SK-N-SH treated with all-trans-retinoic acid at 6 μM for 48 hours (cell line): ENCODE results near the gene CASP6.

ENCODE experiments used
- ATAC-seq: fragments of 200-7000 bp; cut with Tn5 transposase; 3 replicates; pipeline ENCODE4 v1.9.1; 2020; ENCODE audit warnings: mild to moderate bottlenecking, moderate library complexity
- ARNTL ChIP-seq: fragments of 450-650 bp; formaldehyde crosslinking; IDR thresholded peaks from 2 replicates; pipeline ENCODE4 v1.5.0; 2020; ENCODE audit warnings: low read depth, mild to moderate bottlenecking, moderate library complexity, borderline replicate concordance
- BACH2 ChIP-seq: fragments of 250-450 bp; sonication (Bioruptor Pico); IDR thresholded peaks from 2 replicates; pipeline ENCODE4 v1.9.0; 2021; ENCODE audit warnings: mild to moderate bottlenecking, borderline replicate concordance
- CREB5 ChIP-seq: fragments of 250-450 bp; sonication (Bioruptor Pico); IDR thresholded peaks from 2 replicates; pipeline ENCODE4 v1.5.1; 2020; ENCODE audit warnings: low read depth, mild to moderate bottlenecking, moderate library complexity
- ESRRG ChIP-seq: fragments of 250-450 bp; sonication (Bioruptor Pico); IDR thresholded peaks from 2 replicates; pipeline ENCODE4 v1.6.1; 2021; ENCODE audit warnings: mild to moderate bottlenecking
- GLIS3 ChIP-seq: fragments of 250-450 bp; sonication (Bioruptor Pico); IDR thresholded peaks from 2 replicates; pipeline ENCODE4 v1.5.0; 2020; ENCODE audit warnings: mild to moderate bottlenecking, moderate library complexity
- ISL1 ChIP-seq: fragments of 250-450 bp; sonication (Bioruptor Pico); IDR thresholded peaks from 2 replicates; pipeline ENCODE4 v2.1.2; 2022; ENCODE audit warnings: mild to moderate bottlenecking, moderate library complexity
- OSR1 ChIP-seq: fragments of 250-450 bp; sonication (Bioruptor Pico); IDR thresholded peaks from 2 replicates; pipeline ENCODE4 v1.8.0; 2022; ENCODE audit warnings: moderate library complexity, mild to moderate bottlenecking, inconsistent platforms
- PATZ1 ChIP-seq: fragments of 250-450 bp; sonication (Bioruptor Pico); IDR thresholded peaks from 2 replicates; pipeline ENCODE4 v1.8.0; 2020; ENCODE audit warnings: mild to moderate bottlenecking, moderate library complexity, borderline replicate concordance
- POU6F1 ChIP-seq: fragments of 250-450 bp; sonication (Bioruptor Pico); IDR thresholded peaks from 2 replicates; pipeline ENCODE4 v1.8.0; 2021; ENCODE audit warnings: low read depth, mild to moderate bottlenecking, moderate library complexity, borderline replicate concordance
- RARB ChIP-seq: fragments of 250-450 bp; sonication (Bioruptor Pico); IDR thresholded peaks from 2 replicates; pipeline ENCODE4 v1.8.0; 2021; ENCODE audit warnings: mild to moderate bottlenecking, moderate library complexity
- SNAI2 ChIP-seq: fragments of 250-450 bp; sonication (Bioruptor Pico); IDR thresholded peaks from 2 replicates; pipeline ENCODE4 v1.5.0; 2020; ENCODE audit warnings: mild to moderate bottlenecking, moderate library complexity
- TCF4 ChIP-seq: fragments of 250-450 bp; sonication (Bioruptor Pico); IDR thresholded peaks from 2 replicates; pipeline ENCODE4 v1.8.0; 2021; ENCODE audit warnings: mild to moderate bottlenecking, moderate library complexity, borderline replicate concordance
- TOX ChIP-seq: fragments of 250-450 bp; sonication (Bioruptor Pico); IDR thresholded peaks from 2 replicates; pipeline ENCODE4 v1.8.0; 2021; ENCODE audit warnings: mild to moderate bottlenecking, moderate library complexity, borderline replicate concordance
- TSHZ2 ChIP-seq: fragments of 250-450 bp; sonication (Bioruptor Pico); IDR thresholded peaks from 2 replicates; pipeline ENCODE4 v1.5.0; 2020; ENCODE audit warnings: mild to moderate bottlenecking, moderate library complexity
- ZFP3 ChIP-seq: fragments of 250-450 bp; sonication (Bioruptor Pico); IDR thresholded peaks from 2 replicates; pipeline ENCODE4 v1.5.0; 2020; ENCODE audit warnings: mild to moderate bottlenecking, moderate library complexity
- ZFP30 ChIP-seq: fragments of 450-650 bp; formaldehyde crosslinking; IDR thresholded peaks from 2 replicates; pipeline ENCODE4 v1.5.0; 2022; ENCODE audit warnings: mild to moderate bottlenecking, moderate library complexity
- ZNF565 ChIP-seq: fragments of 450-650 bp; formaldehyde crosslinking; conservative IDR thresholded peaks from 2 replicates; pipeline ENCODE4 v1.5.0; 2020; ENCODE audit warnings: low read depth, mild to moderate bottlenecking, moderate library complexity
- ZNF70 ChIP-seq: fragments of 450-650 bp; formaldehyde crosslinking; IDR thresholded peaks from 2 replicates; pipeline ENCODE4 v1.5.0; 2020; ENCODE audit warnings: mild to moderate bottlenecking, moderate library complexity
- ZNF8 ChIP-seq: fragments of 450-650 bp; formaldehyde crosslinking; IDR thresholded peaks from 2 replicates; pipeline ENCODE4 v1.5.0; 2020; ENCODE audit warnings: mild to moderate bottlenecking, moderate library complexity

The CASP6 gene

GRCh38 chr4:109719604-109720003, 16.4 kb upstream of the CASP6 start:
- TF ChIP-seq ZFP3 (CRISPR knock-in tag) (no peak), ZNF70 (CRISPR knock-in tag) (no peak), TOX (CRISPR knock-in tag) (no peak), OSR1 (CRISPR knock-in tag) (no peak), ZFP30 (CRISPR knock-in tag) (no peak), SNAI2 (CRISPR knock-in tag) (no peak), ZNF565 (CRISPR knock-in tag) (no peak), ZNF8 (CRISPR knock-in tag) (no peak), ARNTL (CRISPR knock-in tag) (no peak), CREB5 (no peak), GLIS3 (CRISPR knock-in tag) (no peak)
- ATAC-seq = no peak

GRCh38 chr4:109718759-109719158, 15.5 kb upstream of the CASP6 start:
- ATAC-seq = no peak
- TF ChIP-seq ZNF565 (CRISPR knock-in tag) = no peak
- TF ChIP-seq, all 23 proteins: peak for 0

- TF ChIP-seq ZFP3 (CRISPR knock-in tag) (no peak), ISL1 (CRISPR knock-in tag) (no peak), TSHZ2 (CRISPR knock-in tag) (no peak)
- TF ChIP-seq, all 23 proteins: peak for 0
- ATAC-seq = no peak
Observed at GRCh38 chr4:109713500-109713899, 10.3 kb upstream of the CASP6 start.

- no peak for TF ChIP-seq TCF4 (CRISPR knock-in tag)
- TF ChIP-seq ISL1 (CRISPR knock-in tag) = no peak
- no peak for TF ChIP-seq BACH2 (CRISPR knock-in tag)
- no peak for TF ChIP-seq TSHZ2 (CRISPR knock-in tag)
- TF ChIP-seq PATZ1 (CRISPR knock-in tag) = no peak
- TF ChIP-seq TOX (CRISPR knock-in tag) = no peak
- TF ChIP-seq RARB (CRISPR knock-in tag) = no peak
- TF ChIP-seq POU6F1 (CRISPR knock-in tag) = no peak
- TF ChIP-seq ZNF565 (CRISPR knock-in tag) = no peak
- TF ChIP-seq SNAI2 (CRISPR knock-in tag) = no peak
- TF ChIP-seq OSR1 (CRISPR knock-in tag) = no peak
- no peak for TF ChIP-seq ESRRG (CRISPR knock-in tag)
Observed at GRCh38 chr4:109708990-109709389, 5.7 kb upstream of the CASP6 start.

More at GRCh38 chr4:109708990-109709389, 5.7 kb upstream of the CASP6 start:
- ATAC-seq = no peak
